HEK293T (cell line): Measurements from ENCODE around the gene GRID2.

Experiments used
- CTCF ChIA-PET: fragments of 350-600 bp; formaldehyde crosslinking; extraction: SDS; loops from one replicate; lab custom pipeline; 2021; ENCODE audit warnings: antibody characterized with exemption, inconsistent platforms; lab: Yijun Ruan, JAX
- POLR2A ChIA-PET: fragments of 350-600 bp; formaldehyde crosslinking; extraction: SDS; loops from one replicate; lab custom pipeline; 2020; ENCODE audit warnings: antibody characterized with exemption, inconsistent platforms; lab: Yijun Ruan, JAX
- DNase-seq: peaks from one replicate; pipeline ENCODE4 v3.0.0; 2012; ENCODE audit warnings: mixed read lengths; ENCODE audit errors: extremely low spot score
- ARNT ChIP-seq: fragments of 450-650 bp; IDR thresholded peaks from 2 replicates; pipeline ENCODE4 v1.6.1; 2017; ENCODE audit warnings: mild to moderate bottlenecking
- BHLHE40 ChIP-seq: fragments of 450-650 bp; IDR thresholded peaks from 2 replicates; pipeline ENCODE4 v1.6.1; 2016; ENCODE audit warnings: mild to moderate bottlenecking, moderate library complexity, borderline replicate concordance
- CTBP1 ChIP-seq: fragments of 450-650 bp; IDR thresholded peaks from 2 replicates; pipeline ENCODE4 v1.6.1; 2016; ENCODE audit warnings: borderline replicate concordance
- ELF4 ChIP-seq: fragments of 450-650 bp; IDR thresholded peaks from 2 replicates; pipeline ENCODE4 v1.6.1; 2017; ENCODE audit warnings: antibody characterized with exemption
- FOXA1 ChIP-seq: fragments of 450-650 bp; IDR thresholded peaks from 2 replicates; pipeline ENCODE4 v1.6.1; 2016; ENCODE audit warnings: mild to moderate bottlenecking
- FOXK2 ChIP-seq: fragments of 450-650 bp; IDR thresholded peaks from 2 replicates; pipeline ENCODE4 v1.6.1; 2016; ENCODE audit warnings: mild to moderate bottlenecking
- FOXM1 ChIP-seq: fragments of 450-650 bp; IDR thresholded peaks from 2 replicates; pipeline ENCODE4 v1.6.1; 2017; ENCODE audit warnings: mild to moderate bottlenecking, borderline replicate concordance
- HDGF ChIP-seq: fragments of 450-650 bp; IDR thresholded peaks from 2 replicates; pipeline ENCODE4 v1.6.1; 2017; ENCODE audit warnings: antibody characterized with exemption, borderline replicate concordance
- L3MBTL2 ChIP-seq: fragments of 450-650 bp; conservative IDR thresholded peaks from 2 replicates; pipeline ENCODE4 v1.6.1; 2016; ENCODE audit warnings: mild to moderate bottlenecking
- LEF1 ChIP-seq: fragments of 450-650 bp; IDR thresholded peaks from 2 replicates; pipeline ENCODE4 v1.6.1; 2017; ENCODE audit warnings: mild to moderate bottlenecking, borderline replicate concordance
- NFRKB ChIP-seq: fragments of 450-650 bp; IDR thresholded peaks from 2 replicates; pipeline ENCODE4 v1.6.1; 2016; ENCODE audit warnings: mild to moderate bottlenecking, moderate library complexity
- PKNOX1 ChIP-seq: fragments of 450-650 bp; IDR thresholded peaks from 2 replicates; pipeline ENCODE4 v1.6.1; 2016
- SP1 ChIP-seq: fragments of 450-650 bp; IDR thresholded peaks from 2 replicates; pipeline ENCODE4 v1.6.1; 2017
- SUZ12 ChIP-seq: fragments of 450-650 bp; IDR thresholded peaks from 2 replicates; pipeline ENCODE4 v1.6.1; 2016; ENCODE audit warnings: mild to moderate bottlenecking
- TARDBP ChIP-seq: fragments of 450-650 bp; IDR thresholded peaks from 2 replicates; pipeline ENCODE4 v1.6.1; 2016
- ZNF384 ChIP-seq: fragments of 450-650 bp; IDR thresholded peaks from 2 replicates; pipeline ENCODE4 v1.6.1; 2016

Gene GRID2

DNA sequence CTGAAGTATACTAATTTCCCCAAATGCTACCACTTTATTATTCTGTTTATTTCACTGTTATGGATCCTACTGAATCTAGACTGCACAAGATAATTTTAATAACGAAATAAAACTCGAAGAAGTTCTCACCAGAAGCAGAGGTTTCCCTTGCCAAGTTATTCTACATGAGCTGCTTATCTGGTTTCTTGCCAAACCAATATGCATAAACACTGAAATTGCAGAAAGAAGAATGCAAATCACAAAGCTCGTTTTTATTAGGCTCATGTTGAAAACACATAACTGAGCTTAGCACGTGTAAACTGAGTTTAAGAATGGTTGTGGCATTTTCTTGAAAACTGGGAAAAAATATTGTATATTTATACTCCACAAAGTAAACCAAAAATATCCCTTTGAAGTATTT is 35.9 kb downstream of the GRID2 start:
- no peak for TF ChIP-seq CTBP1
- TF ChIP-seq BHLHE40: no peak
- no peak for TF ChIP-seq ELF4
- no peak for TF ChIP-seq HDGF
- TF ChIP-seq L3MBTL2: no peak
- no peak for TF ChIP-seq FOXK2
- TF ChIP-seq SP1: no peak
- no peak for TF ChIP-seq NFRKB
- TF ChIP-seq SUZ12: no peak
- no peak for TF ChIP-seq LEF1
- no peak for TF ChIP-seq PKNOX1
- no peak for TF ChIP-seq ZNF384
- TF ChIP-seq TARDBP: no peak
- no peak for TF ChIP-seq FOXM1
- TF ChIP-seq ARNT: no peak
- no peak for TF ChIP-seq FOXA1
- no peak for DNase-seq
- CTCF ChIA-PET: no interaction called here
- POLR2A ChIA-PET: interaction anchor here (1.0 kb wide), 1 partner anchor 34 kb away, joined by 3 read pairs; no protein-coding TSS in a partner anchor

DNA sequence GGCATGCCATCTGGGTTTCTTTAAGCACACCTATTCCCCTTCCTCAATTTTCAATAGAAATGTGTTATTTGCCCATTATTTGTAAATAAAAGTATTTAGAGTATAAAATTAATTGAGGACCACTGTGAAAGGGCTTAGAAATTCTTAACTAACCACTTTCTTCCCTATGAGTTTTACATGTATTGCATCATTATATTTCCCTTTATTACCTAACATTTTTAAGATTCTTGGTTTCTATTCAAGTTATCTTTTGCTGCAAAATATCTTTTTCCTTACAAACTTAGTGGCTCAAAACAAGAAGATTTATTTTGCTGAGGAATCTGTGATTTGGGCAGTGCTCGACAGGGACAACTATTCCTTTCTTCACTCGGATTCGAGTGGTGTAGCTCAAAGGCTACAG is 40.5 kb downstream of the GRID2 start:
- POLR2A ChIA-PET: no interaction called here
- CTCF ChIA-PET: interaction anchor here (0.6 kb wide), 1 partner anchor 36 kb away, joined by 4 read pairs; no protein-coding TSS in a partner anchor
- no peak for DNase-seq
- TF ChIP-seq FOXA1 (no peak), L3MBTL2 (no peak), TARDBP (no peak), FOXK2 (no peak), ARNT (no peak), PKNOX1 (no peak)

- TF ChIP-seq ELF4: no peak
- TF ChIP-seq SUZ12: no peak
- no peak for TF ChIP-seq LEF1
- TF ChIP-seq L3MBTL2: no peak
- no peak for TF ChIP-seq SP1
- no peak for TF ChIP-seq FOXA1
- TF ChIP-seq NFRKB: no peak
- no peak for TF ChIP-seq BHLHE40
- no peak for TF ChIP-seq ZNF384
- POLR2A ChIA-PET: no interaction called here
- CTCF ChIA-PET: no interaction called here
- no peak for DNase-seq
Observed at GRCh38 chr4:92346289-92346688, 42.5 kb downstream of the GRID2 start.

DNA sequence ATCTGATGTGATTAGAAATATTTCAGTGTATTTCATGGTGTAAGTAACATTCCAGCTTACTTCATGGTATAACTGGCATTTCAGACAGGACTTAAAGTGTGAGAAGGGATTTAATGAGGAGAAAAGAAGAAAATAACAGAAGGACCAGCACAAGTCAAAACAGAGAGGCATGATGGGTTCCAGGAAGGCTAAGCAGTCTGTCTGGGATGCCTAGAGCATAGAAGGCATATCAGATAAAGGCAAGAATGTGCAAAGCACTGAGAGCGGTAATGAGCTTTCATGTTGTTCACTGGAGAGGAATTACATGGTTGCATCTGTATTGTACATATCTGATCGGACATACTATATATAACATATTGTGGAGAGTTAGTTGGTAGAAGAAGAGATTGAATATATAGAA is 54.2 kb downstream of the GRID2 start:
- TF ChIP-seq FOXM1: no peak
- no peak for TF ChIP-seq SP1
- TF ChIP-seq TARDBP: no peak
- TF ChIP-seq BHLHE40: no peak
- no peak for TF ChIP-seq L3MBTL2
- no peak for TF ChIP-seq ARNT
- no peak for TF ChIP-seq CTBP1
- TF ChIP-seq PKNOX1: no peak
- TF ChIP-seq ZNF384: no peak
- TF ChIP-seq FOXK2: no peak
- TF ChIP-seq LEF1: no peak
- DNase-seq: no peak
- ChIA-PET POLR2A (no interaction called here), CTCF (no interaction called here)

DNA sequence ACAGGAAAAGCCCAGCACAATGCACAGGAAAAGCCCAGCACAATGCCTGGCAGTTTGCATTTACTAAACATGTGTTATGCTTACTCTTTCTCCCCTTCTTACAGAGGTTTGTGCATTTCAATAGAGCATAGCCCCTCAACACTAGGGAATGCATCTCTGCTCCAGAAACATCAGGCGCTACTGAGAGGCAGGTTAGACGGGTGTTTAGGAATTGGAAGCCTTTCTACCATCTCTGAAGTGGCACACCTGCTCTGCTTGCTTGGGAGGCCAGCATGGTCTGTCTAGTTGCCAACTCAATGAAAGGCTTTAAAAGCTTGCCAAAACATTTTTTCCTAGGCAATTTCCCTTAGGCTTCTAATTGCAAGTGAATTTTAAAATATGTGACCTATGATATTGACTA is 55.7 kb downstream of the GRID2 start:
- TF ChIP-seq FOXA1 (no peak), ELF4 (no peak), BHLHE40 (no peak), SP1 (no peak), FOXM1 (no peak), FOXK2 (no peak), CTBP1 (no peak), SUZ12 (no peak), ARNT (no peak), NFRKB (no peak), HDGF (no peak), PKNOX1 (no peak), ZNF384 (no peak)
- CTCF ChIA-PET: no interaction called here
- POLR2A ChIA-PET: no interaction called here
- no peak for DNase-seq

DNA sequence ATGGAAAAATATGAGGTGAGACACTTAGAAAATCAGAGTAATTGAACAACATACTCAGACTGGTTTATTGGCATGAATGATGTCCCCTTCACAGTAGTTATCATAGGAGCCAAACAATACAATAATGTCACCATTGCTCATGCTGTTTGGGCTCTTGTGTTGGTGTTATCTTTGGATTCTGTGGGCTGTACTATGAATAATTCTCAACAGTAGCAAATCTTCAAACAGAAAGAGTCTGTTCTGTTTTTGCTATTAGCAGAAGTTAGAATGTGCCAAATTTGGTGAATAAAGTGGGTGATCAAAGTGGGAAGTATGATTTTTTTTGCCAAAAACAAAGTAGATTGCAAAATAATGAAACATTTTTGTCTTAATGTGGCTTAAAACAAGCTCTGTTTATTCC is 58.3 kb downstream of the GRID2 start:
- no peak for DNase-seq
- TF ChIP-seq PKNOX1: no peak
- TF ChIP-seq LEF1: no peak
- no peak for TF ChIP-seq CTBP1
- TF ChIP-seq FOXM1: no peak
- TF ChIP-seq ELF4: no peak
- TF ChIP-seq L3MBTL2: no peak
- TF ChIP-seq SP1: no peak
- TF ChIP-seq BHLHE40: no peak
- TF ChIP-seq HDGF: no peak
- no peak for TF ChIP-seq TARDBP
- TF ChIP-seq SUZ12: no peak
- TF ChIP-seq FOXA1: no peak
- no peak for TF ChIP-seq NFRKB
- no peak for TF ChIP-seq FOXK2
- TF ChIP-seq ZNF384: no peak
- TF ChIP-seq ARNT: no peak
- POLR2A ChIA-PET: no interaction called here
- CTCF ChIA-PET: no interaction called here
